DMS 273 (cell line): ENCODE data around the gene PDE4A.
"Not testable (repeated sequence)": the region's sequence is repeated elsewhere in the genome, so short reads cannot be mapped to it uniquely, and the experiment has no call there.

Experiments
- DNase-seq: peaks from one replicate; lab custom pipeline; 2025; ENCODE audit not compliant: unreplicated experiment; lab: John Stamatoyannopoulos, UW

PDE4A gene

GRCh38 chr19:10461047-10461949 lies 41.0 kb downstream of the PDE4A start:
- DNase-seq = peak; percentile 59

- not testable (repeated sequence) for DNase-seq
Observed at GRCh38 chr19:10462042-10462441, 41.7 kb downstream of the PDE4A start.

GRCh38 chr19:10462557-10462956 lies 42.2 kb downstream of the PDE4A start:
- DNase-seq = no peak

- no peak for DNase-seq
Observed at GRCh38 chr19:10464456-10464855, 44.1 kb downstream of the PDE4A start.

- DNase-seq = no peak
Observed at GRCh38 chr19:10467104-10467706, 46.9 kb downstream of the PDE4A start.

- DNase-seq = no peak
Observed at GRCh38 chr19:10468133-10468532, 47.8 kb downstream of the PDE4A start.

GRCh38 chr19:10471909-10472308 lies 51.6 kb downstream of the PDE4A start:
- DNase-seq = peak; percentile 71

GRCh38 chr19:10473192-10473591 lies 52.9 kb downstream of the PDE4A start:
- DNase-seq = no peak

GRCh38 chr19:10474962-10475451 lies 54.7 kb downstream of the PDE4A start:
- peak; percentile 27 for DNase-seq

- no peak for DNase-seq
Observed at GRCh38 chr19:10478476-10478875, 58.1 kb downstream of the PDE4A start.

- DNase-seq = peak; percentile 94
Observed at GRCh38 chr19:10478903-10479384, 58.6 kb downstream of the PDE4A start.

- DNase-seq = no peak
Observed at GRCh38 chr19:10486551-10486950, 66.2 kb downstream of the PDE4A start.

GRCh38 chr19:10491472-10492047 lies 71.2 kb downstream of the PDE4A start:
- DNase-seq = no peak

- no peak for DNase-seq
Observed at GRCh38 chr19:10497371-10497770, 77.0 kb downstream of the PDE4A start.

GRCh38 chr19:10499550-10500246 lies 79.4 kb downstream of the PDE4A start:
- DNase-seq = no peak

- no peak for DNase-seq
Observed at GRCh38 chr19:10500247-10500592, 79.9 kb downstream of the PDE4A start.

- DNase-seq = peak; percentile 80
Observed at GRCh38 chr19:10501971-10502523, 81.7 kb downstream of the PDE4A start.

- DNase-seq = peak; percentile 98
Observed at GRCh38 chr19:10502524-10503001, 82.2 kb downstream of the PDE4A start.

GRCh38 chr19:10503002-10503789 lies 82.9 kb downstream of the PDE4A start, which contains the start of gene KEAP1:
Gene KEAP1, minus strand, starts transcription at chr19:10503356. Its CDS starts 3,323 bp downstream, at chr19:10500033.
- peak; percentile 70 for DNase-seq
